ENCODE measurements around the gene MUL1.
A peak's percentile ranks its signal among the peaks of the same experiment; 100 is the strongest.

Gene MUL1

DNA sequence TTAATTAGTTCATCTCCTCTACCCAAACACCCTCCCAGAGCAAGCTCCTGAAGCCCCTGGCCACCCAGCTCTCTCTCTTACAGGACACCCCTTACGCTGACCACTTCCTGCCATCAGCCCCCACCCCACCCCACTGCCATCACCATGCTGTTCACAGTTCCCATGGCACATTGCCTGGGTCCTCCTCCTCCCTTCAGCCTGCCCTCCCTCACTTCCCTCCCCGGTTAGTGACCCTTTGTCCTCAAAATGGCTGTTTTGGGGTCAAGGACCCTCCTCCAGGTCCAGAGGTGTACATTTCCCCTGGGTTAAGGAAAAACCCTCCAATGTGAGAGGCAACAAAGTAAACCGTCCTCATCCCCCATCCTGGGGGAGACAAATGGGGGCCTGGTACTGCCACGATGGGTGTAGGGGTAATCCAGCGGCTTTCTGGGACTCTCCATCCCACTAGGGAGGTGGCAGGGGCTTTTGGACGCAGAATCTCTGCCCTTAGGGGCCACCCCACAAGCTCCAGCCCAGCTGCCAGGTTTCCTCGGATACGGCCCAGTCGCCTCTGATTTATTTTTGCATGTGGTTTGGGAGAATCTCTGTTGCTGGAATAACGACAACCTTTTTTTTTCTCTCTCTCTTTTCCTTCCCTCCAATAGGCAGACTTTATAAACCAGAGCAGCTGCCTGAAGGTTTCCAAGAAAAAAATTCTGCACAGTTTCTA, 30.4 kb downstream of the MUL1 start:
- intact Hi-C loops (cut with DNase I): no loop called here
- DNase-seq: peak in 5 of 42 donors; percentile 32 to 63 (median 42)

DNA sequence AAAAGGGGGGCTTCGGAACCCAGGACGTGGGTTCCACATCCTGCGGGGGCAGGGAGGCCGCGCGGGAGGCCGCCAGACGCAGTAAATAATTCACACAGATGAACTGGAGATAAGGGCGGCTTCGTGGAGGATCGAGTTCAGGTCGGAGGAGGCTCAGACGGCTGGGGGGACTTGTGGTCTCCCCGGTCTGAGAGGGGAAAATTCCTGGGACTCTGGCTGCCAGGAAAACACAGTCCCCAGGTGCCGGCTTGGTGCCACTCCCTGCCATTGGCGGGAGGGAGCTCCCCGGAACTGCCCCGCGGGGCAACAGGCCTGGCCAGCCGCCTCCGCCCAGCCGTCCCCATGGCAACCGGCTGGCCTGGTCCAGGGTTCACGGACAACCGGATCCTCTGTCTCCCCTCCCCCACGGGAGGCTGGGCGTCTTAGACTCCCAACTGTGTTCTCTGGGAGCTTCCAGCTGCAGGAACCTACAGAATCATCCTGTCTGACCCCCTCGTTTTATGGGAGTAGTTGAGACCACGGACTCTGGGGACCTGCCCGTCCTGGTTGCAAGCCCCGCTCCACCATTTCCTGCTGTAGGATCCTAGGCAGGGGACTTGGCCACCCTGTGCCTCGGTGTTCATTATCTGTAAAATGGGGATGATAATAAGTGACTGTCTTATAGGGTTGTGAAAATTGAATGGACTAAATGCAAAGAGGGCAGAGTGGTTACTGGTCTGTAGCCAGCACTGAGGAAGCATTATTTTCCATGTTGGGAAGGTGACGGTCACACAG, 31.5 kb downstream of the MUL1 start:
- peak in 41 of 42 donors; percentile 50 to 92 (median 78) for DNase-seq
- intact Hi-C loops (cut with DNase I): no loop called here

DNA sequence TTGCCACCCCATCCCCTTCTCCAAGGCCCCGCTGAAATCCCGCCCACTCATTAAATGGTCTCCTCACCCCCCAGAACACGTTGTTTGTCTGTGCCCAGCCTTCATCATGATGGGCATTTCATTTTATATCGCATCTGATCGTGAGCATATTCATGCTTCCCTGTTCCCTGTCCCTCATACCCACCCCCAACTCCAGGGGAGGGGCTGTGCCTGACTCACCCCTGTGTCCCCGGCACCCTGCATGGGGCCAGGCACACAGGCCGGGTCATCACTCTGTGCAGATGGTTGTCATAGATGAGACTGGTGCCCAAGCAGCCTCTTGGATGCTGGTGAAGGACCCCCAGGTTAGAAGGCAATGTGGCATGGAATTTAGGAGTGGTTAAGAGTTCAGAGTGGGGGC, 33.0 kb downstream of the MUL1 start:
- intact Hi-C loops (cut with DNase I): no loop called here

DNA sequence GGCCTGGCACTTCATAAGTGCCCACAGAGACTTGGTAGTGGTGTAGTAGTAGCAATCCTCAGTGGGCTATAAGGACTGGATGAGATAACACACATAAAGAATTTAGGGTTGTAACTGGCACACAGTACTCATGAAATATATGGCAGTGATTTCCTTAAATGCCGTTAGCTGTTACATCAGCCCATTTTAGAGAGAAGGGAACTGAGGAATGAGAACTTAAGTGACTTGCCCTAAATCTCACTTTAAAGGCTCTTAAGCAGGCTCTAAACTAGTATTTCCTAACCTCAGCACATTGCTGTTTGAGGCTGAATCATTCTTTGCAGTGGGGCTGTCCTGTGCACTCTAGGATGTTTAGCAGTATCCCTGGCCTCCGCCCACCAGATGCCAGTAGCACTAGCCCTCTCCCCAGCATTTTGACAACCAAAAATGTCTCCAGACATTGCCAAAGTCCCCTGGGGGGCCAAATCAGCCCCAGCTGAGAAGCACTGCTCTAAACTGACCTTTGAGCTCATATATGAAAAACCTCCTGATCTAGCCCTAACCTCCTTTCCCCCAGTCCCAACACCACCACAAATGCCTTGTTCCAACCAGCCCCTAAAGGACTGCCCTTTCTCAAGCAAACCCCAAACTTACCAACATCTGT, 33.5 kb downstream of the MUL1 start:
- no peak for DNase-seq
- intact Hi-C loops (cut with DNase I): no loop called here

More for the DNA sequence above, 33.0 kb downstream of the MUL1 start:
- DNase-seq: no peak

DNA sequence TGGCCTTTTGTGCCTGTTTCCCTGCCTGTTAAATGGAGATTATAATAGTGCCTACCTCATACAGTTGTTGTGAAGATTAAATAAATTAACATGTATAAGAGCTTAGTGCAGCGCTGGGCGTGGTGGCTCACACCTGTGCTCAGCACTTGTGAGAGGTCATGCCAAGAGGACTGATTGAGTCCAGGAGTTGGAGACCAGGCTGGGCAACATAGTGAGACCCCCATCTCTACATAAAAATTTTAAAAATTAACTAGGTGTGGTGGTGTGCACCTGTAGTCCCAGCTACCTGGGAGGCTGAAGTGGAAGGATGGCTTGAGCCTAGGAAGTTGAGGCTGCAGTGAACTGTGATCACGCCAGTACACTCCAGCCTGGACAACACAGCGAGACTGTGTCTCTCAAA, 34.1 kb downstream of the MUL1 start:
- no peak for DNase-seq
- intact Hi-C loops (cut with DNase I): no loop called here

DNA sequence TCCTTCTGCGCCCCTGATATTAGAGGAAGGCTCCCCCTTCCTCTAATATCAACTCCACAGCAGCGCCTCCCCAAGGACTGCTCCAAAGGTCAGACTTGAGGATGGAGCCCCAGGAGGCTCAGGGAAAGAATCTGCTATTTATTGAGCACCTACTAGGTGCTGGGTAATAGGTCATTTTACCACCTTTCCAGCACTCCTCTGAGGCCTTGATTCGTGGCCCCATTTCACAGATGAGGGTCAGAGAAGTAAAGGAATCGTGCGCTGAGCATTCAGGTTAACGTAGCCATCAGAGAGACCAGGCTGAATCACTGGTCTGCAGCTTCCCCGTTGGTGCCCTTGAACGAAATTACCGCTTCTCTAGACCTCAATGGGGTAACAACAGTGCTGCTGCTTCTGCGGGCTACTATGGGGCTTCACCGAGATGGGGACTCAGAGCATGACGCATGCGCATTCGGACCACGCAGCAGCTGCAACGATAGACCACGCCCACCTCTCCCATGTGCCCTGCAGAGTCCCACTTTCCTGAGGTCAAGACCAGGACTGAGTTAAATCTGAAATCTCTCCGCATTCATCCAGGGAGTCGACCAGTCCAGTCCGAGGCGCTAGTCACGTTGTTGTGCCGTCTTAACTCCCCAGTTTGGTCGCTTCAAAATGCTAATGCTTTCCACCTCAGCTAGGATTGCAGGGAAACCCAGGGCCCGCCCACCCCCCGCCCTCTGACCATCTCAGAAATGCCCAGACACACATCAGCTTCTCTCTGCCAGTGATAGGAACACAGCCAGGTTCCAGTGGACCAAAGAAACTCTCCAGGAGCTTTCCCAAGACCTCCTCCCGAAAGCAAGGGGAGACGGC, 34.9 kb downstream of the MUL1 start:
- intact Hi-C loops (cut with DNase I): no loop called here
- peak in 41 of 42 donors; percentile 57 to 93 (median 82) for DNase-seq

DNA sequence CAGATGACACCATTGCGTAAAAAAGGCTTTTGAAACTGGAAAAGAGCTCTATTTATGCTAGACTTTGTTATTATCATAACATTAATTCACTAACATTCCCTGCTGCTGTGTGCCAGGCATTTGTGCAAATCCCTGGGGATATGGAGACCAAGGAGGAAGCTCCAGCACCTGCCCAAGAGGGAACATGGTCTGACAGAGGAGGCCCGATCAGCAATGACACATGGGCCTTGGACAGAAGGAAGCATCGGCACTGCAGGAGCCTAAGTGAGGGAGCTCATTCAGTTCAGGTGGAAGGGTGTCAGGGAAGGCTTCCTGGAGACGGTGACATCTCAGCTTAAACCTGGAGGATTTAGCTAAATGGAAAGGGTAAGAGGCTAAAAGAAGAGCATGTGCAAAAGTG, 35.8 kb downstream of the MUL1 start:
- no peak for DNase-seq

DNA sequence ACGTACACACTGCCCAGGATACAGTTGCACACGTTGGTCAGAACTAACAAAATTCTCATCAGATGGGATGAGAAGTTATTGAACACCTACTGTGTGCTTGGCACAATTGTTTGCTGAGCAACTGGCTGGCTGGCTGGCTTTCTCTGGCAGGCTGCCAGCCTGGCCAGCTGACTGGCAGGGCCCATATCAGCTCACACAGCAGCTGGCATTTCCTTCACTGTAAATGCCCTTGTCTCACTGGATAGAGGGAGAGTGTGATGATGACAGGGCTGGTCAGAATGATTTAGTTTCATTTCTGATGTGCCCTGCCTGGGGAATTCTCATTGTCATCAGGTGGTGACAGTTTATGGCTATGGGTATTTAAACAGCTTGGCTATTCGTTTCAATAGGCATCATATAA, 37.8 kb downstream of the MUL1 start:
- peak in 19 of 42 donors; percentile 36 to 76 (median 57) for DNase-seq
- intact Hi-C loops (cut with DNase I): no loop called here

More for the DNA sequence above, 35.8 kb downstream of the MUL1 start:
- intact Hi-C loops (cut with DNase I): no loop called here

DNA sequence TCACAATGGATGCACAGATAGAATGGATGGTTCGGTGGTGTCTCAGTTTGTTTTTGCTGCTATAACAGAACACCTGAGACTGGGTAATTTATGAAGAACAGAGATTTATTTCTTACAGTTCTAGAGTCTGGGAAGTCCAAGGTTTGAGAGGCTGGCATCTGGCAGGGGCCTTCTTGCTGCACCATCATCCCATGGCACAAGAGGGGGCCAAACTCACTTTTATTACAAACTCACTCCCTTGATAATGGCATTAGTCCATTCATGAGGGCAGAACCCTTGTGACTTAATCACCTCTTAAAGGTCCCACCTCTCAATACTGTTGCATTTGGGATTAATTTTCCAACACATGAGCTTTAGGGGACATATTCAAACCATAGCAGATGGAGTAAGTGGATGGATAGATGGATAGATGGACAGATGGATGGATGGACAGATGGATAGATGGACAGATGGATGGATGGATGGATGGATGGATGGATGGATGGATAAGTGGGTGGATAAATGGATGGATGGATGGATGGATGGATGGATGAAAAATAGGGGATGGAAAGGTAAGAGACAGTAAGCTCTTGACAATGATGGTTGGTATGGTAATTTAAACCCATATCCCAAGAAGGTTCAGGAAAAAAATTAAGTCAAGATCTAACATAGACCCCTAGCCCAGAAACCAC, 38.4 kb downstream of the MUL1 start:
- intact Hi-C loops (cut with DNase I): no loop called here
- DNase-seq: peak in 2 of 42 donors; percentile 24 to 52

DNA sequence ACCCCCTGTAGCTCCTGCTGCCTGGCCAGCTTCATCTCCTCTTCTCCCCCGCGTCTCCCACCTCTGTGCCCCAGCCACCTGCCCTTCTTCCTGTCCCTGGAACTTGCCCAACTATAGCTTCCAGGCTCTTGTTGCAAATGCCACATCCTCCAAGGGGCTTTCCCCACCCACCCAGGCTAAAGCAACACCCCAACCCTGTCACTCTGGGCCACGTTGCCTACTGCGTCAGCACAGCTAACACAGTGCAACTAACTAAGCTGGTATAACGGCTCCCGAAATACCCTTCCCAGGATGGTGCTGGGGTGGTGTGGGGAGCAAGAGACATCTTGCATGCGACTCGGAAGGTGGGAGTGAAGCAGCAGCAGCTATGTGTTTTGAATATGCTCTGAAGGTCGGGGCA, 41.7 kb downstream of the MUL1 start:
- intact Hi-C loops (cut with DNase I): no loop called here
- peak in 3 of 42 donors; percentile 10 to 35 (median 35) for DNase-seq

DNA sequence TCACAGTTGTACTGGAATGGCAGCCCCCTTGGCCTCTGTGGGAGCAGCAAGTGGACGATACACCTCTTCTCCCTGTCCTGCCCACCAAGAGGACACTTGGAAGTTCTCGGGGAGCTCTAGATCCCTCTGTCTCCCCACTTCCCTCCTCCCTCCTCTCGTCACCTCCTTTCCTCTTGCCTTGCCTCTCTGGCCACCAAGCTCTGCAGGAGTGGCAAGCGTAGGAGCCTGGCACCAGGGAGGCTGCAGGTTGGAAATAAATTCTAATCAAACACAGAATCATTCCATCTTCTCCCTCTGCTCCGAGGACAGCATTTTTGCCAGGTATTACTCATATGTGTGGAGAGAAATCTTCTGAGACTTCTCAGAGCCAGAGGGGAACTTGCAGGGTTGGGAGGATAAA, 42.8 kb downstream of the MUL1 start:
- DNase-seq: no peak
- intact Hi-C loops (cut with DNase I): no loop called here

DNA sequence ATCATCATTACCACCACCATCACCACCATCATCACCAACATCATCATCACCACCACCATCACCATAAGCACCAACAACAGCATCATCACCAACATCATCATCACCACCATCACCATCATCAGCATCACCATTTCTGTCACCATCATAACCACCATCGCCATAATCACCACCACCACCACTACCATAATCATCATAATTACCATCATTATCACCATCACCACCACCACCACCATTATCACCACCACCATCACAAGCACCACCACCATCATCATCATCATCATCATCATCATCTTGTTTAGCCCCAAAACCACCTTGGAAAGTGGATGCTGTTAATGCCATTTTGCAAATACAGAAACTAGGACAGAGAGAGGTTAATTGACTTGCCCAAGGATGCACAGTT, 44.4 kb downstream of the MUL1 start:
- DNase-seq: no peak
- intact Hi-C loops (cut with DNase I): no loop called here

DNA sequence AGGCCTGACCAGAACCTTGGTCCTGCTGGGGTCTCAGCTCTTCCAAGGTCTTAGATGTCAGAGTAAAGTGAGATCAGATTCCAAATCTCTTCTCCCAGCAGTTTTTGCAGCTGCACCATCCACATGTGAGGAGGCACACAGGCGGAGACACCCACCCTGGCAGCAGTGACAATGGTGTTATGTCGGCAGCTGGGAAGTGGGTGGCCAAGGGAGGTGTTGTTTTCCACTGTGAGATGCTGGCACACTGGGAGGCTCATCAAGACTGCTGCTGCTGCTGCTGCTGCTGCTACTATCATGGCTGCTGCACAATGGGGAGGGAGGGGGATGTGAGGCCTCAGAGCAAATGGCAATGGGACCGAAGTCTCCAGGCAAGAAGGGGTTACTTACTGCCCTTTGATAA, 45.6 kb downstream of the MUL1 start:
- intact Hi-C loops (cut with DNase I): no loop called here
- peak; percentile 34 to 85 (median 70) for DNase-seq

DNA sequence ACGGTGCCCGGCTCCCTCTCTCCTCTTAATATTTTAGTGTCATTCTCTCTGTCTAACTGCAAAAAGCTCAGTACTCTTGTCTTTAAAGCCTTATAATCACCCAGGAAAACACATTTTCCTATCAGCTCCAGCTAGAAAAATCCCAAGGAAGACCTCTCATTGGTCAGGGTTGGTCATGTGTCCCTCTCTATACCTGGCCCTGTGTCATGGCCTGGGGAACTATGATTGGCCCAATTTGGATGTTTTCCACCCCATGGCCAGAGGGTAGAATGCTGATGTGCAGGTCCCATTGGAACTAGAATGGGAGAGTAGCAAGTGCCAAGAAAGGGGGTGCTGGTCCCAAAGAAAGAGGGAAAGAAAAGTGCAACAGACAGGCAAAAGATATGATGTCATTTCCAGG, 49.2 kb downstream of the MUL1 start:
- intact Hi-C loops (cut with DNase I): no loop called here
- DNase-seq: no peak

DNA sequence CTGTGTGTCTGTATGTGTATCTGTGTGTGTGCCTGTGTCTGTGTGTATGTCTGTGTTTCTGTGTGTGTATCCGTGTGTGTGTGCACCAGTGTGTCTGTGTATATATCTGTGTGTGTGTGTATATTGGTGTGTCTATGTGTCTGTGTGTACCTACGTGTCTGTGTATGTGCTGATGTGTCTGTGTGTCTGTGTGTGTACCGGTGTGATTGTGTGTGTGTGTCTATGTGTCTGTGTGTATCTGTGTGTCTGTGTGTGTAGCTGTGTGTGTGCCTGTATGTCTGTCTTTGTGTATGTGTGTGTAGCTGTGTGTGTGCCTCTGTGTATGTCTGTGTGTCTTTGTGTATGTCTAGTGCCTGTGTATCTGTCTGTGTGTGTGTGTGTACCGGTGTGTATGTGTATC, 53.9 kb downstream of the MUL1 start:
- intact Hi-C loops (cut with DNase I): no loop called here
- DNase-seq: no peak

DNA sequence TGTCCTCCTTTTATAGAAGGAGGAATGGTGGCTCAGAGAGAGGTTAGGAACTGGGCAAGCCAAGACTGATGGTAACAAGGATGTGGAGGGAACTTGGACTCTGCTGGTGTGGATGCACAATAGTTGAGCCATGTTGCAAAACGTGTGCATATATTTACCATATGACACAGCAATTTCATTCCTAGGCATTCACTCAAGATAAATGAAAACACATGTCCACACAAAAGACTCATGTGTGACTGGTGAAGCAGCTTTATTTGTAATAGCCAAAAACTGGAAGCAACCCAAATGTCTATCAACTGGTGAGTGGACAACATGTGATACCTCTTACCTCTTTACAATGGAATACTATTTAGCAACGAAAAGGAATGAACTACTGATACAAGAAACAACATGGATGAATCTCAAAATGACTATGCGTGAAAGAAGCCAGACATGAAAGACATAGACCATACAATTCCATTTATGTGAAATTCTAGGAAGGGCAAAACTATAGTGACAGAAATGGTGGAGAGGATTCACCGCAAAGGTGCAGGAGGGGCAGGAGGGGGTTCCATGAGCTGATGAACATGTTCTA, 58.1 kb downstream of the MUL1 start:
- intact Hi-C loops (cut with DNase I): no loop called here

More for the DNA sequence above, 58.1 kb downstream of the MUL1 start:
- DNase-seq: no peak
